Neural cell (in vitro differentiated cells): Measurements from ENCODE around the gene GAPVD1.

ENCODE experiments used
- CTCF ChIP-seq: fragments of 450-650 bp; IDR thresholded peaks from 2 replicates; pipeline ENCODE4 v1.5.1; 2014; ENCODE audit warnings: antibody characterized with exemption, mild to moderate bottlenecking, moderate library complexity; ENCODE audit not compliant: poor library complexity, severe bottlenecking
- EP300 ChIP-seq: fragments of 450-650 bp; conservative IDR thresholded peaks from 2 replicates; pipeline ENCODE4 v1.6.1; 2014; ENCODE audit warnings: antibody characterized with exemption, mild to moderate bottlenecking, moderate library complexity; ENCODE audit not compliant: poor library complexity, severe bottlenecking
- EZH2 ChIP-seq: fragments of 200-600, 300-800 bp; shearing (Covaris generic), sonication (generic); IDR thresholded peaks from 2 replicates; pipeline ENCODE4 v1.6.1; 2014; ENCODE audit warnings: antibody characterized with exemption, low read length, borderline replicate concordance, mild to moderate bottlenecking; ENCODE audit not compliant: insufficient read depth, poor library complexity, severe bottlenecking
- MXI1 ChIP-seq: fragments of 450-650 bp; conservative IDR thresholded peaks from 2 replicates; pipeline ENCODE4 v1.6.1; 2014; ENCODE audit warnings: antibody characterized with exemption, mild to moderate bottlenecking; ENCODE audit not compliant: poor library complexity, severe bottlenecking
- POLR2AphosphoS5 ChIP-seq: IDR thresholded peaks from 2 replicates; pipeline ENCODE4 v1.6.1; 2012
- RAD21 ChIP-seq: fragments of 450-650 bp; conservative IDR thresholded peaks from 2 replicates; pipeline ENCODE4 v1.6.1; 2014; ENCODE audit warnings: antibody characterized with exemption, mild to moderate bottlenecking, moderate library complexity
- SMC3 ChIP-seq: fragments of 450-650 bp; conservative IDR thresholded peaks from 2 replicates; pipeline ENCODE4 v1.6.1; 2014; ENCODE audit warnings: antibody characterized with exemption, mild to moderate bottlenecking, moderate library complexity; ENCODE audit not compliant: poor library complexity
- TAF1 ChIP-seq: IDR thresholded peaks from 2 replicates; pipeline ENCODE4 v1.6.1; 2012; ENCODE audit warnings: low read depth
- TF ChIP-seq, protein P1 (sequence below): IDR thresholded peaks from 2 replicates; pipeline ENCODE4 v1.6.1; 2012; ENCODE audit warnings: borderline replicate concordance

GRCh38 chr9:125361837-125362531 is 100.4 kb downstream of the GAPVD1 start:
- TF ChIP-seq POLR2AphosphoS5 (no peak), EP300 (no peak), CTCF (no peak), RAD21 (no peak), MXI1 (no peak), EZH2 (no peak), TAF1 (no peak), SMC3 (no peak)
- TF ChIP-seq, protein P1, sequence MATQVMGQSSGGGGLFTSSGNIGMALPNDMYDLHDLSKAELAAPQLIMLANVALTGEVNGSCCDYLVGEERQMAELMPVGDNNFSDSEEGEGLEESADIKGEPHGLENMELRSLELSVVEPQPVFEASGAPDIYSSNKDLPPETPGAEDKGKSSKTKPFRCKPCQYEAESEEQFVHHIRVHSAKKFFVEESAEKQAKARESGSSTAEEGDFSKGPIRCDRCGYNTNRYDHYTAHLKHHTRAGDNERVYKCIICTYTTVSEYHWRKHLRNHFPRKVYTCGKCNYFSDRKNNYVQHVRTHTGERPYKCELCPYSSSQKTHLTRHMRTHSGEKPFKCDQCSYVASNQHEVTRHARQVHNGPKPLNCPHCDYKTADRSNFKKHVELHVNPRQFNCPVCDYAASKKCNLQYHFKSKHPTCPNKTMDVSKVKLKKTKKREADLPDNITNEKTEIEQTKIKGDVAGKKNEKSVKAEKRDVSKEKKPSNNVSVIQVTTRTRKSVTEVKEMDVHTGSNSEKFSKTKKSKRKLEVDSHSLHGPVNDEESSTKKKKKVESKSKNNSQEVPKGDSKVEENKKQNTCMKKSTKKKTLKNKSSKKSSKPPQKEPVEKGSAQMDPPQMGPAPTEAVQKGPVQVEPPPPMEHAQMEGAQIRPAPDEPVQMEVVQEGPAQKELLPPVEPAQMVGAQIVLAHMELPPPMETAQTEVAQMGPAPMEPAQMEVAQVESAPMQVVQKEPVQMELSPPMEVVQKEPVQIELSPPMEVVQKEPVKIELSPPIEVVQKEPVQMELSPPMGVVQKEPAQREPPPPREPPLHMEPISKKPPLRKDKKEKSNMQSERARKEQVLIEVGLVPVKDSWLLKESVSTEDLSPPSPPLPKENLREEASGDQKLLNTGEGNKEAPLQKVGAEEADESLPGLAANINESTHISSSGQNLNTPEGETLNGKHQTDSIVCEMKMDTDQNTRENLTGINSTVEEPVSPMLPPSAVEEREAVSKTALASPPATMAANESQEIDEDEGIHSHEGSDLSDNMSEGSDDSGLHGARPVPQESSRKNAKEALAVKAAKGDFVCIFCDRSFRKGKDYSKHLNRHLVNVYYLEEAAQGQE, result no peak
